ENCODE data around the gene CTCF. TPM values are rescaled to one million over a fixed set of nuclear protein-coding genes. Genes with fewer than 3 reads are reported as not detected.

The CTCF gene
- total and polyA plus RNA-seq, 2 donors from 2014 or later, result 20.4 to 42.6 TPM

DNA sequence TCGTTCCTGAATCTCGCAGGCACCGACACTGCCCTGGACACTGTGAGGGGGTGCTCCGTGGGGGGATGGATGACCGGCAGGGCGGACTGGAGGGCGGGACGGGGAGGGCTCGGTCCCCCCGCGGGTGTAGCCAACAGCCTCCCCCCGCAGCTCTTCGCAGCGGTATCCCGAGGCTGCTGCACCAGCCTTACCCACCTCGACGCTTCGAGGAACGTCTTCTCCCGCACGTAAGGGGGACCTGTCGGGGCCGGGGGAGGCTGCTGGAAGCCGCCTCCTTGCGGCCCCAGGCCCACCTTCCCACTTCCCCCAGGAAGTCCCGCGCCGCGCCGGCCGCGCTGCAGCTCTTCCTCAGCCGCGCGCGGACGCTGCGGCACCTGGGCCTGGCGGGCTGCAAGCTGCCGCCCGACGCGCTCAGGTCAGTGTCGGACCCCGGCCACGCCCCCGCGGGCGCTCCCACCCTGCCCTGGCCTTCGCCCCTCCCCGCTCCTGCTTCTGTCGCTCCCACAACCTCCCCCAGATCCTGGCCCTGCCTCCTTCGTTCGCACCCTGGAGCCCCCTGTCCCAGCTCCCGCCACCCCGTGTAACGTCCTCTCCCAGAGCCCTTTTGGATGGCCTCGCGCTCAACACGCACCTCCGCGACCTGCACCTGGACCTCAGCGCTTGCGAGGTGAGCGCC is 85.9 kb downstream of the CTCF start:
- peaks cover 0 to 4% (median 4%) of the 10 kb centered on the region in 3 donors for H3K4me1 ChIP-seq (ENCODE audit: control insufficient read depth in 2 of 3, insufficient read depth in 2 of 3, low read depth in 1 of 3, low read length in 3 of 3)
- H3K27me3 ChIP-seq (ENCODE audit: control insufficient read depth, insufficient read depth, low read length), result peaks cover 22% of the 10 kb centered on the region
- no peak overlapping the region for H3K9ac ChIP-seq (ENCODE audit: low read length in 3 of 3)
- TF ChIP-seq, protein P1, sequence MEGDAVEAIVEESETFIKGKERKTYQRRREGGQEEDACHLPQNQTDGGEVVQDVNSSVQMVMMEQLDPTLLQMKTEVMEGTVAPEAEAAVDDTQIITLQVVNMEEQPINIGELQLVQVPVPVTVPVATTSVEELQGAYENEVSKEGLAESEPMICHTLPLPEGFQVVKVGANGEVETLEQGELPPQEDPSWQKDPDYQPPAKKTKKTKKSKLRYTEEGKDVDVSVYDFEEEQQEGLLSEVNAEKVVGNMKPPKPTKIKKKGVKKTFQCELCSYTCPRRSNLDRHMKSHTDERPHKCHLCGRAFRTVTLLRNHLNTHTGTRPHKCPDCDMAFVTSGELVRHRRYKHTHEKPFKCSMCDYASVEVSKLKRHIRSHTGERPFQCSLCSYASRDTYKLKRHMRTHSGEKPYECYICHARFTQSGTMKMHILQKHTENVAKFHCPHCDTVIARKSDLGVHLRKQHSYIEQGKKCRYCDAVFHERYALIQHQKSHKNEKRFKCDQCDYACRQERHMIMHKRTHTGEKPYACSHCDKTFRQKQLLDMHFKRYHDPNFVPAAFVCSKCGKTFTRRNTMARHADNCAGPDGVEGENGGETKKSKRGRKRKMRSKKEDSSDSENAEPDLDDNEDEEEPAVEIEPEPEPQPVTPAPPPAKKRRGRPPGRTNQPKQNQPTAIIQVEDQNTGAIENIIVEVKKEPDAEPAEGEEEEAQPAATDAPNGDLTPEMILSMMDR (IDR thresholded peaks at IDR 0.05; ENCODE audit: borderline replicate concordance, extremely low read depth, insufficient read depth), result no peak
- no peak overlapping the region for H3K4me3 ChIP-seq (ENCODE audit: low read length in 3 of 3)
- DNase-seq (peak in 1 of 5 donors; percentile 55), FAIRE-seq (no peak)
- H3K36me3 ChIP-seq (ENCODE audit: control insufficient read depth in 2 of 3, insufficient read depth in 3 of 3, low read length in 3 of 3), result no peaks in the 10 kb centered on the region
- intact Hi-C loops (cut with DNase I), result no loop called here
- no peak overlapping the region for H3K27ac ChIP-seq (ENCODE audit: low read depth in 2 of 2, low read length in 2 of 2)
- H3K9me3 ChIP-seq (ENCODE audit: control insufficient read depth in 2 of 3, insufficient read depth in 1 of 3, low read length in 3 of 3), result no peaks in the 10 kb centered on the region

DNA sequence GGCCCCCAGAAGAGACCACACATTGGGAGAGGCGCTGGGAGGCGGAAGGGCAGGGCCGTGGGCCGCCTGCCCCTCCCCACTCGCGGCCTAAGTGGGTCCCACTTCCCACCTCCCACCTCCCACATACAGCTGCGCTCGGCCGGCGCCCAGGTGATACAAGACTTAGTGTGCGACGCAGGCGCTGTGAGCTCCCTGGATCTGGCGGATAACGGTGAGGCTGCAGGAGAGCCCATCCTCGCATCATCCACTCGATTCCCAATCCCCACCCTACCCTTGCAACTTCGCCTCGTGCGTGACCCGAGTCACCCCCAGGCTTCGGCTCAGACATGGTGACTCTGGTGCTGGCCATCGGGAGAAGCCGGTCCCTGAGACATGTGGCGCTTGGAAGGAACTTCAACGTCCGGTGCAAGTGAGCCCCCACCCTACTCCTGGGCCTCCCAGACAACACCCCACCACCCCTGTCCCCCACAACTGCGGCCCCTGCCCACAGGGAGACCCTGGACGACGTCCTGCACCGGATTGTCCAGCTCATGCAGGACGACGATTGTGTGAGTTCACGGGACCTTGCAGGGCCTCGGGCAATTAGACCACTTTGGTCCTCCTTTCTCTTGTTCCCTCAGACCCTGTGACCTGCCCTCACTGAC is 86.6 kb downstream of the CTCF start:
- no peak overlapping the region for H3K9ac ChIP-seq (ENCODE audit: low read length in 3 of 3)
- intact Hi-C loops (cut with DNase I), result no loop called here
- TF ChIP-seq, protein P1 (IDR thresholded peaks at IDR 0.05; ENCODE audit: borderline replicate concordance, extremely low read depth, insufficient read depth), result no peak
- DNase-seq (peak in 1 of 5 donors; percentile 67), FAIRE-seq (no peak)
- no peak overlapping the region for H3K4me3 ChIP-seq (ENCODE audit: low read length in 3 of 3)
- H3K27ac ChIP-seq (ENCODE audit: low read depth in 2 of 2, low read length in 2 of 2), result no peak overlapping the region
- H3K4me1 ChIP-seq (ENCODE audit: control insufficient read depth in 2 of 3, insufficient read depth in 2 of 3, low read depth in 1 of 3, low read length in 3 of 3), result peaks cover 0 to 7% (median 4%) of the 10 kb centered on the region in 3 donors
- no peaks in the 10 kb centered on the region for H3K9me3 ChIP-seq (ENCODE audit: control insufficient read depth in 2 of 3, insufficient read depth in 1 of 3, low read length in 3 of 3)
- H3K36me3 ChIP-seq (ENCODE audit: control insufficient read depth in 2 of 3, insufficient read depth in 3 of 3, low read length in 3 of 3), result no peaks in the 10 kb centered on the region
- H3K27me3 ChIP-seq (ENCODE audit: control insufficient read depth, insufficient read depth, low read length), result peaks cover 22% of the 10 kb centered on the region

DNA sequence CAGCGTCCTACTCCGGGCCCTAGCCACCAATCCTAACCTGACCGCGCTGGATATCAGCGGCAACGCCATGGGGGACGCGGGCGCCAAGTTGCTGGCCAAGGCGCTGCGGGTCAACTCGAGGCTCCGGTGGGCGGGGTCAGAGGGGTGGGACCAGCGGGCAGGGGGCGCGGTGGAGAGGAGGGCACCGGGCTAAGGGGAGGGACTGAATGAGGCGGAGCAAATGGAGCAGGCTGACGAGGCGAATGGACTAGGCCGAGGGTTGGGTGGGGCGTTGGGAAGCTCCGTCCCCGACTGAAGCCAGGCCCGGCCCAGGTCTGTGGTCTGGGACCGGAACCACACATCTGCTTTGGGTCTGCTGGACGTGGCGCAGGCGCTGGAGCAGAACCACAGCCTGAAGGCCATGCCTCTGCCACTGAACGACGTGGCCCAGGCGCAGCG is 87.2 kb downstream of the CTCF start:
- no peak for FAIRE-seq

More for the DNA sequence above, 87.2 kb downstream of the CTCF start:
- TF ChIP-seq, protein P1 (IDR thresholded peaks at IDR 0.05; ENCODE audit: borderline replicate concordance, extremely low read depth, insufficient read depth), result no peak
- H3K27ac ChIP-seq (ENCODE audit: low read depth in 2 of 2, low read length in 2 of 2), result no peak overlapping the region
- H3K27me3 ChIP-seq (ENCODE audit: control insufficient read depth, insufficient read depth, low read length), result peaks cover 22% of the 10 kb centered on the region
- no peak overlapping the region for H3K4me3 ChIP-seq (ENCODE audit: low read length in 3 of 3)
- no peak overlapping the region for H3K9ac ChIP-seq (ENCODE audit: low read length in 3 of 3)
- no peaks in the 10 kb centered on the region for H3K9me3 ChIP-seq (ENCODE audit: control insufficient read depth in 2 of 3, insufficient read depth in 1 of 3, low read length in 3 of 3)
- peaks cover 0 to 7% (median 4%) of the 10 kb centered on the region in 3 donors for H3K4me1 ChIP-seq (ENCODE audit: control insufficient read depth in 2 of 3, insufficient read depth in 2 of 3, low read depth in 1 of 3, low read length in 3 of 3)
- intact Hi-C loops (cut with DNase I), result no loop called here
- peak in 3 of 5 donors; percentile 40 to 78 (median 65) for DNase-seq
- no peaks in the 10 kb centered on the region for H3K36me3 ChIP-seq (ENCODE audit: control insufficient read depth in 2 of 3, insufficient read depth in 3 of 3, low read length in 3 of 3)
